GM23338 (cell line): Measurements from ENCODE around the gene CCPG1. TPM values are rescaled to one million over a fixed set of nuclear protein-coding genes. Genes with fewer than 3 reads are reported as not detected.

Source experiments
- ATAC-seq: fragments of 200-7000 bp; cut with Tn5 transposase; 3 replicates; pipeline ENCODE4 v1.9.1; 2020
- DNase-seq: peaks from one replicate; pipeline ENCODE4 v3.0.0-alpha.2; 2015; ENCODE audit warnings: low spot score
- H2AFZ ChIP-seq: fragments of 200-600 bp; sonication (generic); 2 replicates; pipeline ENCODE4 v1.8.0; 2016; ENCODE audit warnings: antibody characterized with exemption, mild to moderate bottlenecking, moderate library complexity
- H3F3A ChIP-seq: fragments of 200-600 bp; sonication (generic); replicated peaks from 2 replicates; pipeline ENCODE4 v1.8.0; 2017; ENCODE audit warnings: antibody characterized with exemption, mixed run types, low read depth
- H3K27ac ChIP-seq: fragments of 200-600 bp; sonication (generic); 2 replicates; pipeline ENCODE4 v1.6.1; 2016; ENCODE audit warnings: low read depth
- H3K27me3 ChIP-seq: fragments of 200-600 bp; sonication (generic); 2 replicates; pipeline ENCODE4 v1.8.0; 2016; ENCODE audit warnings: mild to moderate bottlenecking, mixed run types, moderate library complexity; ENCODE audit not compliant: insufficient read depth
- H3K36me3 ChIP-seq: fragments of 200-600 bp; sonication (generic); 2 replicates; pipeline ENCODE4 v1.8.0; 2016; ENCODE audit warnings: mild to moderate bottlenecking; ENCODE audit not compliant: insufficient read depth
- H3K4me1 ChIP-seq: fragments of 200-600 bp; sonication (generic); 2 replicates; pipeline ENCODE4 v1.8.0; 2016; ENCODE audit warnings: mild to moderate bottlenecking, moderate library complexity; ENCODE audit not compliant: insufficient read depth
- H3K4me2 ChIP-seq: fragments of 200-600 bp; sonication (generic); 2 replicates; pipeline ENCODE4 v1.7.1; 2017; ENCODE audit warnings: mixed run types
- H3K4me3 ChIP-seq: fragments of 200-600 bp; sonication (generic); 2 replicates; pipeline ENCODE4 v1.6.1; 2016; ENCODE audit warnings: mixed run types
- H3K79me2 ChIP-seq: fragments of 200-600 bp; sonication (generic); replicated peaks from 2 replicates; pipeline ENCODE4 v1.8.0; 2017; ENCODE audit warnings: mild to moderate bottlenecking; ENCODE audit not compliant: insufficient read depth
- H3K9me2 ChIP-seq: fragments of 200-600 bp; sonication (generic); 2 replicates; pipeline ENCODE4 v1.8.0; 2017; ENCODE audit not compliant: insufficient read depth
- H4K20me1 ChIP-seq: fragments of 200-600 bp; sonication (generic); replicated peaks from 2 replicates; pipeline ENCODE4 v1.8.0; 2017; ENCODE audit warnings: mild to moderate bottlenecking; ENCODE audit not compliant: insufficient read depth
- H3K27ac Mint-ChIP-seq: 2 replicates; pipeline ENCODE4 v1.8.0; 2020; ENCODE audit warnings: inconsistent platforms, mild to moderate bottlenecking, moderate library complexity, mixed read lengths
- H3K27me3 Mint-ChIP-seq: 3 replicates; pipeline ENCODE4 v1.8.0; 2022; ENCODE audit warnings: low read depth, mild to moderate bottlenecking, moderate library complexity, mixed read lengths, inconsistent platforms; ENCODE audit not compliant: insufficient read depth, poor library complexity
- H3K36me3 Mint-ChIP-seq: 3 replicates; pipeline ENCODE4 v1.8.0; 2021; ENCODE audit warnings: low read depth, mild to moderate bottlenecking, inconsistent platforms, moderate library complexity, mixed read lengths
- H3K4me1 Mint-ChIP-seq: 3 replicates; pipeline ENCODE4 v1.8.0; 2020; ENCODE audit warnings: mild to moderate bottlenecking, inconsistent platforms, mixed read lengths
- H3K4me3 Mint-ChIP-seq: 3 replicates; pipeline ENCODE4 v1.8.0; 2021; ENCODE audit warnings: moderate library complexity, mild to moderate bottlenecking, inconsistent platforms, mixed read lengths
- H3K9me3 Mint-ChIP-seq: 3 replicates; pipeline ENCODE4 v1.8.0; 2020; ENCODE audit warnings: moderate library complexity, mild to moderate bottlenecking, inconsistent platforms, mixed read lengths
- EZH2 ChIP-seq: fragments of 200-600 bp; sonication (generic); IDR thresholded peaks from one replicate; pipeline ENCODE4 v1.8.0; 2017; ENCODE audit warnings: antibody characterized with exemption, mild to moderate bottlenecking, low read depth; ENCODE audit not compliant: unreplicated experiment
- EZH2phosphoT487 ChIP-seq: fragments of 200-600 bp; sonication (generic); IDR thresholded peaks from one replicate; pipeline ENCODE4 v1.8.1; 2018; ENCODE audit warnings: antibody characterized with exemption; ENCODE audit not compliant: unreplicated experiment
- JUNB ChIP-seq: IDR thresholded peaks from one replicate; pipeline ENCODE4 v1.6.1; 2016; ENCODE audit warnings: antibody characterized with exemption; ENCODE audit not compliant: unreplicated experiment
- NANOG ChIP-seq: IDR thresholded peaks from 2 replicates; pipeline ENCODE4 v1.6.1; 2016; ENCODE audit warnings: antibody characterized with exemption, borderline replicate concordance
- REST ChIP-seq: IDR thresholded peaks from one replicate; pipeline ENCODE4 v1.6.1; 2018; ENCODE audit warnings: antibody characterized with exemption; ENCODE audit not compliant: unreplicated experiment
- STAT1 ChIP-seq: IDR thresholded peaks from one replicate; pipeline ENCODE4 v1.6.1; 2016; ENCODE audit warnings: antibody characterized with exemption; ENCODE audit not compliant: unreplicated experiment
- ZNF331 ChIP-seq: fragments of 250-450 bp; sonication (Bioruptor Pico); IDR thresholded peaks from 2 replicates; pipeline ENCODE4 v1.5.0; 2020; ENCODE audit warnings: low read depth, mild to moderate bottlenecking, moderate library complexity
- ZNF462 ChIP-seq: fragments of 250-450 bp; sonication (Bioruptor Pico); IDR thresholded peaks from 2 replicates; pipeline ENCODE4 v1.5.0; 2020; ENCODE audit warnings: mild to moderate bottlenecking, moderate library complexity
- polyA plus RNA-seq: library from polyadenylated mRNA; unstranded; fragments of >200 nt; fragmentation: Nextera tagmentation; extraction: Ambion mirVana; gene quantifications from 2 replicates; pipeline ENCODE4 v1.2.1, GENCODE V29; 2016
- total RNA-seq: library from RNA; depleted of rRNA; stranded (reverse); fragments of >200 nt; shearing (Covaris generic); gene quantifications from 2 replicates; pipeline ENCODE4 v1.2.3, GENCODE V29; 2014
- TF ChIP-seq, protein P1 (sequence below), 2 experiments: fragments of 200-600 bp in 1 of 2; sonication (generic) in 1 of 2; conservative IDR thresholded peaks; 2 replicates each; pipeline versions ENCODE4 v1.5.1 to v1.6.1; 2016 to 2017; ENCODE audit warnings: antibody characterized with exemption in 2 of 2, low read depth in 2 of 2, mild to moderate bottlenecking in 2 of 2, moderate library complexity in 1 of 2

CCPG1 gene
- total and polyA plus RNA-seq, 2 experiments from 2014 or later: 7.7 to 11.1 TPM

DNA sequence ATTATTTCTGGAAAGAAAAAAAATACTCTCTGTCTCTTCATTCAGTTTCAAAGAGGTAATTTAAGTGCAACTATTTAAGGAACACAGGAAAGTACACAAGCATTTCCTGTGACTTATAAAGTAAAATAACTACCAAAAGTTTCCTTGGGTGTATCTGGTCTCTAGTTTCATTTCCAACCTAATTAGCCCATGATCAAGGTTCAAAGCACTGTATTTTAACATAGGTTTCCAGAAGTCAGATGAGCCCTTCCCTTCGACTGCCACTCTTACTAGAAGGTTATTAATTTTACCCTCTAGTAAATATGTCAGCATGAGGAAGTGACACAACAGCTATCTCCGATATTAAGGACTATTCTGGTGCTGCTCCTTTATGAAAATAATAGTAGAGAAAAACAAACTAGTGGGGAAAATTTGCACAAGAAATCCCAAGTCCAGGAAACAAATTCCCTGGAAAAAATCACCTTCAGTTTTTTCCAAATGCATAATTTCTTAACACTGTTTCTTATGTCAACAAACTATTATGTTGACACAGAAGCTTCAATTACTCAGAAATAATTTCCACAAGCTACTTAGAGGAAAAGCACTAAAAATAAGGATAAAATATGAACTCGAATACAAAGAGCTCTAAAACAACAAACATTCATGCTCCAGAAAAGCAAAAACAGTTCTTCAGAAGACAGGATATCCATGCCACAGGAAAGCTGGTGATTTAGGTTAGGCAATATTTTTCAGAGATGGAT lies 35.3 kb downstream of the CCPG1 start (continued):
- no peak for TF ChIP-seq REST

GRCh38 chr15:55366981-55367380 lies 41.2 kb downstream of the CCPG1 start:
- peaks cover 1% of the 10 kb centered on the region for H3K27me3 Mint-ChIP-seq
- DNase-seq (no peak), ATAC-seq (no peak)
- no peaks in the 10 kb centered on the region for H3K4me1 Mint-ChIP-seq
- H3K9me3 Mint-ChIP-seq: no peaks in the 10 kb centered on the region
- H3K27me3 ChIP-seq: no peaks in the 10 kb centered on the region
- H3K4me3 Mint-ChIP-seq: no peak overlapping the region
- no peaks in the 10 kb centered on the region for H3K9me2 ChIP-seq
- no peak overlapping the region for H3K4me2 ChIP-seq
- no peaks in the 10 kb centered on the region for H3K36me3 Mint-ChIP-seq
- H3K4me3 ChIP-seq: no peak overlapping the region
- H3K27ac Mint-ChIP-seq: no peak overlapping the region
- no peaks in the 10 kb centered on the region for H3K4me1 ChIP-seq
- no peaks in the 10 kb centered on the region for H3K79me2 ChIP-seq
- H4K20me1 ChIP-seq: no peaks in the 10 kb centered on the region
- H3K36me3 ChIP-seq: no peaks in the 10 kb centered on the region
- H3K27ac ChIP-seq: no peak overlapping the region
- H3F3A ChIP-seq: no peaks in the 10 kb centered on the region
- no peak overlapping the region for H2AFZ ChIP-seq
- no peak for TF ChIP-seq EZH2phosphoT487
- no peak for TF ChIP-seq REST
- no peak for TF ChIP-seq EZH2
- no peak for TF ChIP-seq ZNF462 (CRISPR knock-in tag)
- no peak for TF ChIP-seq ZNF331 (CRISPR knock-in tag)
- TF ChIP-seq NANOG: no peak
- no peak for TF ChIP-seq JUNB
- TF ChIP-seq, protein P1, sequence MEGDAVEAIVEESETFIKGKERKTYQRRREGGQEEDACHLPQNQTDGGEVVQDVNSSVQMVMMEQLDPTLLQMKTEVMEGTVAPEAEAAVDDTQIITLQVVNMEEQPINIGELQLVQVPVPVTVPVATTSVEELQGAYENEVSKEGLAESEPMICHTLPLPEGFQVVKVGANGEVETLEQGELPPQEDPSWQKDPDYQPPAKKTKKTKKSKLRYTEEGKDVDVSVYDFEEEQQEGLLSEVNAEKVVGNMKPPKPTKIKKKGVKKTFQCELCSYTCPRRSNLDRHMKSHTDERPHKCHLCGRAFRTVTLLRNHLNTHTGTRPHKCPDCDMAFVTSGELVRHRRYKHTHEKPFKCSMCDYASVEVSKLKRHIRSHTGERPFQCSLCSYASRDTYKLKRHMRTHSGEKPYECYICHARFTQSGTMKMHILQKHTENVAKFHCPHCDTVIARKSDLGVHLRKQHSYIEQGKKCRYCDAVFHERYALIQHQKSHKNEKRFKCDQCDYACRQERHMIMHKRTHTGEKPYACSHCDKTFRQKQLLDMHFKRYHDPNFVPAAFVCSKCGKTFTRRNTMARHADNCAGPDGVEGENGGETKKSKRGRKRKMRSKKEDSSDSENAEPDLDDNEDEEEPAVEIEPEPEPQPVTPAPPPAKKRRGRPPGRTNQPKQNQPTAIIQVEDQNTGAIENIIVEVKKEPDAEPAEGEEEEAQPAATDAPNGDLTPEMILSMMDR (conservative IDR thresholded peaks at IDR 0.05; ENCODE audit: low read depth in 2 of 2): no peak
- no peak for TF ChIP-seq STAT1
